ENCODE measurements around the gene EFEMP1.

EFEMP1 gene

GRCh38 chr2:55891671-55892094 lies 31.9 kb downstream of the EFEMP1 start:
- no peak for DNase-seq

- no peak for DNase-seq
Measured at GRCh38 chr2:55888936-55889335, 34.6 kb downstream of the EFEMP1 start.

GRCh38 chr2:55887901-55888624 lies 35.5 kb downstream of the EFEMP1 start:
- DNase-seq, result no peak

DNA sequence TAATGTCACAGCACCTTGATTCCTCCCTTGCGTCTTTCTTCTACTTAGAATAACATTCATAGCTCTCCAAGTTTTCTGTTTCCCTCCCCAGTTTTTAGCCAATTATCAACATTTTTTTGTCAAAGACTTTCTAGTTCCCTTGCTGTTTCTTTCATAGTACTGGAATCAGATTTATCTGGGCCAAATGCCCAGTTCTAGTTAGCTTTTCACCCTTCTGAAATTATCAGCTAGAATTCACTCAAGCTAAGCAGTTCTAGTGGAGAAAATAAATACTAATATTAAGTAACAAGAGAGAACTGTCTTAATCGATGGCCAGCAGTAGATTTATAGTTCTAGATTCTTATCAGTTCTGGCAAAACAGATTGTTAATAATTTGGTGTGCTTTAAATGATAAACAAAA lies 36.2 kb downstream of the EFEMP1 start:
- DNase-seq, result no peak

GRCh38 chr2:55885944-55886281 lies 37.7 kb downstream of the EFEMP1 start:
- no peak for DNase-seq

- no peak for DNase-seq
Measured at GRCh38 chr2:55885127-55885943, 38.2 kb downstream of the EFEMP1 start.

DNA sequence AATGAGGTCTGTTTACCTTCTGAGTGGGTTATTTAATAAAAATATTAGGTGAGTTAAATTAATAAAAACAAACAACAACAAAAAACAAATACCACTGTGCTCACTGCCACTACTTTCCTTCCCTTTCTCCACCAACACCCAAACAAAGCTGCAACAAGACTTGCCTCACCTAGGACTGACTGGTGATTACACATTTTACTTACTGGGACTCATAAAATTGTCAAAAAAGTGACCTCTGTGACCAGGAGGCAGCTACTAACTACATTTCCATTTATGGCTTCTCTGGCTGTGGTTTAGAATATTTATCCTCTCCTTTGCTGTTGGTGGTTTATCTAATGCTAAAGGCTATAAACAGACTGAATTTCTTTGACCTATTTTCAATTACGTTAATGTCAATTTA lies 39.8 kb downstream of the EFEMP1 start:
- no peak for DNase-seq

- DNase-seq, result no peak
Measured at GRCh38 chr2:55883357-55883756, 40.2 kb downstream of the EFEMP1 start.

GRCh38 chr2:55882954-55883353 lies 40.6 kb downstream of the EFEMP1 start:
- no peak for DNase-seq

GRCh38 chr2:55880416-55881143 lies 43.0 kb downstream of the EFEMP1 start:
- no peak for DNase-seq

DNA sequence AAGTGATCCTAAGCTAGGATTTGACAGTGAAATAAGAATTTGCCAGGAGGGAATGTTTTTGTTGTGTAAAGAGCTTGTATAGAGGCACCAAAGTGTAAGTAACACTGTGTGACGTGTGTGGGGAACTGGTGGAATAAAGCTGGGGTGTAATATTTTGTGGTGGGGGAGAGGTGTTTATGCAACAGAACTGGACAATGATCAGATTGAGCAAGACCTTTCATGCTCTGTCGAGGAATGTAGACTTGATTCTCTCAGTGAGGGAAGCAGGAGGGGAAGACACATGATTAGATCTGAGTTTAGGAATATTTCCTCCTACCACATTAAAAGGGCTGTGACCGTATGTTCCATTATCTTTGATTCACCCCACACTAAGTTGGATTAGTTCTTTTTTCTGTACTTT lies 43.6 kb downstream of the EFEMP1 start:
- no peak for DNase-seq

DNA sequence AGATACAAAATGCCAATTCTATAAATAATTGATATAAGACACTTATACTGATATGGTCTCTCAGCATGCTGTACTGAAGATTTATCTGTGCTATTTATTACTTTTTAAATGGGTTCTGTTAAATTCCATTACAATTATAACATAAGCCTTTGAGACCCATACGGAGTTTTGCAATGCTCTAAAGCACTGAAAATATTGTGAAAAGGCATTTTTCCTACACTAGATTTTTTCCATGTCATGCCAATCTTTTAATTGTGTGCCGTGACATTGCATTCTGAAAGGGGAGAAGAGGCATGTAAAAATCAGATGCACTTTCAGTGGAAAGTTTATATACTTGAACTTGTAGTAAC lies 46.5 kb downstream of the EFEMP1 start:
- DNase-seq, result no peak

GRCh38 chr2:55876429-55877086 lies 47.0 kb downstream of the EFEMP1 start:
- DNase-seq, result no peak

DNA sequence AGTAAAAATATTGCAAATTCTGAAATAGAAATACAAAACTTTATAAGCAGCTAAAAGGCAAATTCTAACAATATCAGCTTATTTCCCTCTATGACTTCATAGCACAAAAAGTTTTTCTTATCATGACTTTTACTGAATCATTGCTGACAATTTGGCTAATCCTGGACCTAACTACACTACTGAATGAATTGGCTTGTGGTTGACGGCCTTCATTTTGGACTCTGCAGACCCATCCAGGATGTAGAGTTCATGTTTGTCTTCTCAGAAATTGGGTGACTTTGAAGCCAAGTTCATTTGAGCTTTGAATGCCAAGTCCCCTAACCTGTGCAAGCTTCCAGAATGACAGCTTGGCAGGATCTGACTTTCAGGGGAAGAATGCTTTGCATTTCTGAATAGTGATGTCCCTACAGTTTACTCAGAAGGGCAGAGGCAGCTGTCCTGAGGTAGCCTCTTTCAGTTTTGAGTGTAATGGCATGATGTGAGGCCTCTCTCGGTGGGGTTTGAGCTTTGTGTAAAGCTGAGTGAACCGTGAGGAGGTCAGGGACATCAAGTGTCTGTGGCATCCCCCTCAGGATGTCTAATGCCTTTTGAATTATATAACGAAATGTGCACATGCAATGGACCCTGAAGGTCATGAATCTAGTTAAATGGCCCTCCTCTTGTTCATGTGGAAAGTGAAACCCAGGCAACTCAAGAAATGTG lies 48.0 kb downstream of the EFEMP1 start:
- DNase-seq, result no peak

DNA sequence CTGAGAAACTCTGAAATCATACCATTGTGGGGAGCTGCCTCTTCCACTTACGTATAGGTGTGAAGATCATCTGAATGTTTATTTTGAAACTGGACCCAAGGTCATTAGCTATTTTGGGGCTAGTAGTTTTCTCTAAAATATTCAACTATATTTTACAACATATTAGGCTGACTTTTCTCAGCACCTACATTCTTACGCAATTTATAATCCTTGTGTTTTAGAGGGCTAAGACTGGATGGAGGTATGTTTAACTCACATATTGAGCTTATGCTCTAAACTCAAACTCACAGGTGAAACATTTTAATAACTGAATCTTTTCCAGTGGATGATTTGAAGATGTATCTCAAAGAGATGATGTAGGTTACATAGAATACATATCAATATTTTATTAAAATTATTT lies 49.2 kb downstream of the EFEMP1 start:
- no peak for DNase-seq

DNA sequence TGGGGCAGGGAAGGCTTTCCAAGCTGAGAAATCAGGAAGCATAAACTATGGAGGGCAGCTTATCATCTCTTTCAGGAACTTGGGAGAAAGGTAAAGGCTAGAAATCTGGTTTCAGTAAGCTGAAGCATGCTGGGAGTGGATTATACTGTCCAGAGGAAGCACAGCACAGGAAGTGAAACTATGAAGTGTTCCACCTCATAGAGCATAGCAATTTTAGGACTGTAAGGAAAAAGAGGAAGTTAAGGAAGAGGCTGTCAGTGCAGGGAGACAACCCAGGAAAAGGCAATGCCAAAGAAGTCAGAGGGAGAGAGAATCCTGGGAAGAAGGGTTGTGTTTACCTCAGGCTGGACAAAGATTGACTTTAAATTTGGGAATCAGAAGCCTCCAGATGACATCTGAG lies 51.9 kb downstream of the EFEMP1 start:
- DNase-seq, result no peak

- DNase-seq, result no peak
Measured at GRCh38 chr2:55869637-55870325, 53.8 kb downstream of the EFEMP1 start.

GRCh38 chr2:55865096-55865835 lies 58.3 kb downstream of the EFEMP1 start:
- DNase-seq, result no peak

- no peak for DNase-seq
Measured at GRCh38 chr2:55864351-55865084, 59.1 kb downstream of the EFEMP1 start.

- DNase-seq, result no peak
Measured at GRCh38 chr2:55862673-55863390, 60.8 kb downstream of the EFEMP1 start.
